K562 treated with DMSO at 1 percent for 12 hours (cell line): Measurements from ENCODE around the gene CEPT1. TPM values are rescaled to one million over a fixed set of nuclear protein-coding genes. Genes with fewer than 3 reads are reported as not detected.

ENCODE experiments used
- total RNA-seq: library from RNA; unstranded; fragments of 300-600 nt; gene quantifications from 2 replicates; pipeline ENCODE4 v1.2.3, GENCODE V29; 2022; ENCODE audit not compliant: insufficient read depth

CEPT1 gene
- 18.1 and 33.8 TPM in 2 replicates for total RNA-seq

GRCh38 chr1:111139956-111140679 is at the start of gene CEPT1, which contains the start of gene DRAM2:
Gene CEPT1, plus strand, starts transcription at chr1:111140223. Its CDS starts 7,492 bp downstream, at chr1:111147715.
Gene DRAM2, minus strand, starts transcription at chr1:111140093. Its CDS starts 8,539 bp downstream, at chr1:111131554.

GRCh38 chr1:111199881-111200801 is 60.1 kb downstream of the CEPT1 start, which contains the start of gene DENND2D:
Gene DENND2D, minus strand, starts transcription at chr1:111200646. Its CDS starts 187 bp downstream, at chr1:111200459.

DNA sequence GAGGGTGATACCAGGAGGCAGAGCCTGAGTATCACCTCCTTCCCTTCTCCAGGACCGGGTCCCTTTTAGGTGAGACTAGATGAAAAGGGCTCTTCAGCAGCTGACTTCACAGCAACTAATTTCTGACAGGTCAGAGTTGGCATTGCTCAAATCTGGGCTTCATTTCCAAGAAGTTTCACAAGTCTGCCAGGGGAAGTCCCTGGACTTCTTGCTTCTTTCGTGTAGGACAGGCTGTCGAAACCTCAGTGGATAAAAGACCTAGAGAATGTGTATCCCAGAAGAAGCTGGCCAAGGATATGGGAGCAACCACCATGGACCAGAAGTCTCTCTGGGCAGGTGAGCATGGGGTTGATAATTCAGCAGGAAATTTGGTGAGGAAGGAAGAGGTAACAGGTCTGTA is 87.4 kb downstream of the CEPT1 start, which contains the start of gene CHI3L2:
Gene CHI3L2, plus strand, starts transcription at position 280 of the 400 bp plus-strand sequence. Its CDS starts 17 bp downstream, at position 297.

Other genes with a start within 250 kb of the CEPT1 start
- gene LRIF1, start 176.3 kb upstream of the CEPT1 start, total RNA-seq = 21.0 and 56.4 TPM in 2 replicates
- 54.3 and 96.5 TPM in 2 replicates for gene DRAM2, start 130 bp upstream of the CEPT1 start, total RNA-seq
- gene DENND2D, start 60.4 kb downstream of the CEPT1 start, total RNA-seq = 1.1 TPM in 1 of 2 replicates, not detected in the other
- gene CHI3L2, start 87.5 kb downstream of the CEPT1 start, total RNA-seq = not detected in 2 replicates
- not detected in 2 replicates for gene CHIA, start 150.6 kb downstream of the CEPT1 start, total RNA-seq